K562 (cell line): ENCODE data around the gene CTBP2. TPM values are rescaled to one million over a fixed set of nuclear protein-coding genes. Genes with fewer than 3 reads are reported as not detected.

Experiments used
- ATAC-seq: fragments of 200-7000 bp; cut with Tn5 transposase; 3 replicates; pipeline ENCODE4 v1.9.1; 2020; ENCODE audit warnings: moderate library complexity
- BruUV-seq: library from RNA; stranded (reverse); fragments of 400-500 nt; replicated peaks from 2 replicates; lab custom pipeline; 2021; lab: Mats Ljungman, UMichigan
- CTCF ChIA-PET: fragments of 300-600 bp; formaldehyde crosslinking; extraction: SDS; loops from one replicate; lab custom pipeline; 2021; ENCODE audit warnings: low intra/inter-chr PET ratio; lab: Yijun Ruan, JAX
- POLR2A ChIA-PET: fragments of 300-600, 350-650 bp; sonication (Branson Sonifier 250); formaldehyde crosslinking; extraction: SDS; loops from one replicate; lab custom pipeline; 2021; ENCODE audit warnings: antibody characterized with exemption, inconsistent platforms; lab: Yijun Ruan, JAX
- DNase-seq, 4 experiments: peaks; one replicate each; pipeline versions ENCODE4 v3.0.0 to v3.0.0-alpha.2; 2011 to 2018; ENCODE audit warnings: low spot score in 3 of 4, mixed read lengths in 3 of 4; ENCODE audit errors: extremely low read depth in 1 of 4
- FAIRE-seq: peaks from 2 replicates; lab custom pipeline; 2011; peaks lifted over from hg19 to GRCh38; lab: Jason Lieb, UNC
- H2AFZ ChIP-seq: 2 replicates; pipeline ENCODE4 v1.6.0; 2011; ENCODE audit warnings: low read depth, low read length, control low read depth, inconsistent platforms
- H3K27ac ChIP-seq: fragments of 200-600 bp; 3 replicates; pipeline ENCODE4 v1.8.0; 2011; ENCODE audit warnings: low read depth, mild to moderate bottlenecking, control low read depth, inconsistent platforms, low read length, moderate library complexity, mixed read lengths; ENCODE audit errors: extremely low read depth
- H3K27me3 ChIP-seq, 2 experiments: fragments of 300-600 bp in 1 of 2; 2 replicates in 1 of 2; 3 replicates in 1 of 2; pipeline versions ENCODE4 v1.6.0 to v1.8.0; 2011; ENCODE audit warnings: inconsistent platforms in 2 of 2, low read length in 2 of 2, mild to moderate bottlenecking in 1 of 2, mixed read lengths in 1 of 2, moderate library complexity in 1 of 2; ENCODE audit not compliant: control insufficient read depth in 2 of 2, insufficient read depth in 2 of 2
- H3K36me3 ChIP-seq: fragments of 300-600 bp; 3 replicates; pipeline ENCODE4 v1.8.0; 2011; ENCODE audit warnings: mild to moderate bottlenecking, low read length, inconsistent platforms; ENCODE audit not compliant: control insufficient read depth, insufficient read depth
- H3K4me1 ChIP-seq, 2 experiments: fragments of 200-600 bp in 1 of 2; replicated peaks in 1 of 2; 2 replicates in 1 of 2; 3 replicates in 1 of 2; pipeline versions ENCODE4 v1.5.1 to v1.8.0; 2011; ENCODE audit warnings: inconsistent platforms in 2 of 2, low read length in 2 of 2, mild to moderate bottlenecking in 1 of 2, mixed read lengths in 1 of 2, moderate library complexity in 1 of 2; ENCODE audit not compliant: control insufficient read depth in 2 of 2, insufficient read depth in 2 of 2
- H3K4me2 ChIP-seq: 2 replicates; pipeline ENCODE4 v1.6.1; 2011; ENCODE audit warnings: low read length, control low read depth, inconsistent platforms, mixed read lengths; ENCODE audit not compliant: insufficient read depth
- H3K4me3 ChIP-seq: fragments of 200-600 bp; sonication (generic), shearing (Covaris generic); 2 replicates; pipeline ENCODE4 v1.5.1; 2016; ENCODE audit warnings: control low read depth, inconsistent platforms
- H3K79me2 ChIP-seq: fragments of 200-600 bp; 3 replicates; pipeline ENCODE4 v1.8.0; 2011; ENCODE audit warnings: low read length, inconsistent platforms; ENCODE audit not compliant: control insufficient read depth, insufficient read depth
- H3K9ac ChIP-seq, 2 experiments: 2 replicates each; pipeline versions ENCODE4 v1.6.0 to v1.6.1; 2011; ENCODE audit warnings: low read depth in 2 of 2, low read length in 2 of 2, control low read depth in 1 of 2, inconsistent platforms in 1 of 2, mild to moderate bottlenecking in 1 of 2, mixed read lengths in 1 of 2; ENCODE audit not compliant: insufficient read depth in 1 of 2
- H3K9me1 ChIP-seq: one replicate; pipeline ENCODE4 v1.6.0; 2011; ENCODE audit warnings: inconsistent platforms, mild to moderate bottlenecking, low read length, moderate library complexity; ENCODE audit not compliant: control insufficient read depth, insufficient read depth
- H3K9me3 ChIP-seq: replicated peaks from 2 replicates; pipeline ENCODE4 v1.5.1; 2011; ENCODE audit warnings: low read depth, low read length, inconsistent platforms; ENCODE audit not compliant: control insufficient read depth, insufficient read depth
- H4K20me1 ChIP-seq: replicated peaks from 2 replicates; pipeline ENCODE4 v1.6.1; 2011; ENCODE audit warnings: low read length, inconsistent platforms, mixed read lengths; ENCODE audit not compliant: control insufficient read depth, insufficient read depth
- BCL6 ChIP-seq: fragments of 250-450 bp; sonication (Bioruptor Pico); IDR thresholded peaks from 2 replicates; pipeline ENCODE4 v1.4.0; 2020
- FOXM1 ChIP-seq, 2 experiments: fragments of 450-650 bp in 1 of 2; sonication (generic) in 1 of 2; formaldehyde crosslinking in 1 of 2; IDR thresholded peaks; 2 replicates each; pipeline versions ENCODE4 v1.6.1 to v1.9.0; 2017 to 2022; ENCODE audit warnings: low read depth in 2 of 2, mild to moderate bottlenecking in 2 of 2, missing genetic modification reagents in 1 of 2, moderate library complexity in 1 of 2
- MEIS2 ChIP-seq: fragments of 450-650 bp; IDR thresholded peaks from 2 replicates; pipeline ENCODE4 v1.6.1; 2014; ENCODE audit warnings: mild to moderate bottlenecking; ENCODE audit not compliant: partially characterized antibody
- MGA ChIP-seq: fragments of 450-650 bp; IDR thresholded peaks from 2 replicates; pipeline ENCODE4 v1.6.1; 2016; ENCODE audit warnings: mild to moderate bottlenecking, moderate library complexity
- POU5F1 ChIP-seq: fragments of 150-350 bp; IDR thresholded peaks from 2 replicates; pipeline ENCODE4 v1.6.1; 2014; ENCODE audit warnings: borderline replicate concordance, low read length, low read depth, mild to moderate bottlenecking; ENCODE audit not compliant: partially characterized antibody
- TEAD1 ChIP-seq, 2 experiments: fragments of 450-650 bp in 1 of 2; sonication (generic) in 1 of 2; formaldehyde crosslinking; IDR thresholded peaks; 2 replicates each; pipeline versions ENCODE4 v1.4.0 to v1.8.0; 2020 to 2022; ENCODE audit warnings: mild to moderate bottlenecking in 2 of 2, missing genetic modification reagents in 1 of 2
- ZNF311 ChIP-seq: fragments of 250-450 bp; sonication (Bioruptor Pico); IDR thresholded peaks from 2 replicates; pipeline ENCODE4 v1.4.0; 2020; ENCODE audit warnings: mild to moderate bottlenecking, moderate library complexity
- ZNF431 ChIP-seq: sonication (generic); formaldehyde crosslinking; IDR thresholded peaks from 2 replicates; pipeline ENCODE4 v1.8.0; 2022; ENCODE audit warnings: mild to moderate bottlenecking, missing genetic modification reagents
- WGBS: fragments of 100-300 bp; shearing (Covaris generic); methylation state at CpG from one replicate; pipeline ENCODE4 v1.1.6; 2016; ENCODE audit warnings: low coverage, mixed read lengths; ENCODE audit not compliant: insufficient coverage; ENCODE audit errors: missing lambda C conversion rate; 5-methylcytosine and 5-hydroxymethylcytosine counted together
- in situ Hi-C: fragments of 300-500 bp; cut with MboI; formaldehyde crosslinking; loops from 4 replicates; pipeline ENCODE4 v1.15.0; 2018; ENCODE audit warnings: inconsistent platforms, mixed read lengths
- intact Hi-C: fragments of 100-400 bp; cut with micrococcal nuclease; formaldehyde crosslinking; loops from 2 replicates; pipeline ENCODE4 v1.14.2; 2022
- polyA plus RNA-seq, 8 experiments: library from polyadenylated mRNA; depleted of rRNA in 4 of 8; stranded (reverse) in 5 of 8; unstranded in 3 of 8; fragments of >200 nt; fragmentation: Nextera tagmentation in 2 of 8; fragmentation: Illumina TruSeq in 1 of 8; extraction: Ambion mirVana in 2 of 8; extraction: Trizol in 1 of 8; gene quantifications; 2 replicates each; pipeline versions ENCODE4 v1.2.1 to v1.2.3, GENCODE V29; 2011 to 2014; ENCODE audit warnings: inconsistent platforms in 1 of 8, missing spikeins in 1 of 8
- total RNA-seq, 7 experiments: library from RNA; depleted of rRNA in 6 of 7; stranded (reverse); fragments of >200 nt in 6 of 7; fragmentation: Illumina TruSeq in 2 of 7; extraction: Trizol in 2 of 7; gene quantifications; 2 replicates each; pipeline versions ENCODE4 v1.2.1 to v1.2.3, GENCODE V29; 2011 to 2021; ENCODE audit warnings: low replicate concordance in 1 of 7

Gene CTBP2
- total and polyA plus RNA-seq, 9 of the 15 experiments (the other 6 are each of a cell fraction or from before 2014, with no cell fraction given), result 1.3 to 8.8 (median 5.1) TPM

GRCh38 chr10:125016611-125017202 is 143.7 kb downstream of the CTBP2 start:
- Histone ChIP-seq H3K9me3 (no peaks in the 10 kb centered on the region), H2AFZ (no peak overlapping the region), H4K20me1 (no peaks in the 10 kb centered on the region), H3K4me3 (no peak overlapping the region), H3K36me3 (no peaks in the 10 kb centered on the region), H3K9me1 (no peaks in the 10 kb centered on the region), H3K27ac (no peak overlapping the region), H3K4me2 (no peak overlapping the region), H3K9ac (no peak overlapping the region), H3K27me3 (no peaks in the 10 kb centered on the region), H3K4me1 (no peaks in the 10 kb centered on the region), H3K79me2 (no peaks in the 10 kb centered on the region)
- DNase-seq (no peak), ATAC-seq (no peak), FAIRE-seq (no peak)
- TF ChIP-seq TEAD1 (CRISPR knock-in tag; IDR thresholded peaks at IDR 0.05) (no peak), ZNF431 (CRISPR knock-in tag) (no peak), MEIS2 (no peak), BCL6 (CRISPR knock-in tag) (no peak), POU5F1 (no peak), ZNF311 (CRISPR knock-in tag) (no peak), FOXM1 (IDR thresholded peaks at IDR 0.05; ENCODE audit: low read depth) (no peak), FOXM1 (CRISPR knock-in tag; IDR thresholded peaks at IDR 0.05; ENCODE audit: low read depth) (no peak), MGA (no peak)
- BruUV-seq, result no TSS peak
- ChIA-PET POLR2A (no interaction called here), CTCF (no interaction called here)
- in situ Hi-C loops, result no loop called here
- intact Hi-C loops, result no loop called here
- no CpG with 5 or more reads among the region's 14 CpGs for WGBS
